Type B pancreatic cell (in vitro differentiated cells): ENCODE data around the gene TCF25. TPM values are rescaled to one million over a fixed set of nuclear protein-coding genes. Genes with fewer than 3 reads are reported as not detected.
A peak's percentile ranks its signal among the peaks of the same experiment; 100 is the strongest.

Experiments
- DNase-seq: peaks from one replicate; pipeline ENCODE4 v3.0.0; 2021; ENCODE audit warnings: mixed read lengths; ENCODE audit not compliant: unreplicated experiment; ENCODE audit errors: extremely low spot score
- H3K27ac Mint-ChIP-seq: 2 replicates; pipeline ENCODE4 v1.8.0; 2021; ENCODE audit warnings: mild to moderate bottlenecking, mixed read lengths
- H3K27me3 Mint-ChIP-seq: 2 replicates; pipeline ENCODE4 v1.8.0; 2021; ENCODE audit warnings: mixed read lengths
- H3K36me3 Mint-ChIP-seq: 2 replicates; pipeline ENCODE4 v1.8.0; 2021; ENCODE audit warnings: mixed read lengths
- H3K4me1 Mint-ChIP-seq: one replicate; pipeline ENCODE4 v1.8.0; 2021; ENCODE audit warnings: mixed read lengths; ENCODE audit not compliant: unreplicated experiment
- H3K4me3 Mint-ChIP-seq: 2 replicates; pipeline ENCODE4 v1.8.0; 2021; ENCODE audit warnings: mild to moderate bottlenecking, mixed read lengths
- H3K9me3 Mint-ChIP-seq: 2 replicates; pipeline ENCODE4 v1.8.0; 2021; ENCODE audit warnings: mixed read lengths
- total RNA-seq: library from RNA; stranded (reverse); gene quantifications from 2 replicates; pipeline ENCODE4 v1.2.1, GENCODE V29; 2021; ENCODE audit warnings: low replicate concordance
- TF ChIP-seq, protein P1 (sequence below): fragments of 200-600 bp; sonication (generic); conservative IDR thresholded peaks from 2 replicates; pipeline ENCODE4 v1.5.0; 2021; ENCODE audit warnings: antibody characterized with exemption, mild to moderate bottlenecking

Gene TCF25
- total RNA-seq, 1 donor from 2014 or later: 184 TPM

DNA sequence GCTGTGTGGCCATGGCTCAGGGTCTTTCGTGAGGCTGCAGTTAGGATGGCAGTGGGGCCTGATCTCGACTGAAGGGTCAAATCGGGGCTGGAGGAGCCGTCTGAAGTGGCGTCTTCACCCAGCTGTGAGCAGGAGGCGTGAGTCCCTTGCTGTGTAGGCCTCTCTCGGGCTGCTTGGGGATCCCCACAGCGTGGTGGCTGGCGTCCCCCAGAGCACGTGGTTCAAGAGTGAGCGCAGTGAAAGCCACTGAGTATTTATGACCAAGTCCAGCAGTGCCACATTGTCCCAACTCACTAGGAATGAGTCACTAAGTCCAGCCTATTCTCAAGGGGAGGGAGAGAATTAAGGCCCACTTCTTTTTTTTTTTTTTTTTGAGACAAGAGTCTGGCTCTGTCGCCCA, 11.7 kb upstream of the TCF25 start:
- no peak for DNase-seq
- Mint-ChIP-seq H3K9me3 (no peaks in the 10 kb centered on the region), H3K4me1 (peaks cover 14% of the 10 kb centered on the region), H3K36me3 (peaks cover 8% of the 10 kb centered on the region), H3K4me3 (no peak overlapping the region), H3K27me3 (no peaks in the 10 kb centered on the region), H3K27ac (no peak overlapping the region)
- TF ChIP-seq, protein P1, sequence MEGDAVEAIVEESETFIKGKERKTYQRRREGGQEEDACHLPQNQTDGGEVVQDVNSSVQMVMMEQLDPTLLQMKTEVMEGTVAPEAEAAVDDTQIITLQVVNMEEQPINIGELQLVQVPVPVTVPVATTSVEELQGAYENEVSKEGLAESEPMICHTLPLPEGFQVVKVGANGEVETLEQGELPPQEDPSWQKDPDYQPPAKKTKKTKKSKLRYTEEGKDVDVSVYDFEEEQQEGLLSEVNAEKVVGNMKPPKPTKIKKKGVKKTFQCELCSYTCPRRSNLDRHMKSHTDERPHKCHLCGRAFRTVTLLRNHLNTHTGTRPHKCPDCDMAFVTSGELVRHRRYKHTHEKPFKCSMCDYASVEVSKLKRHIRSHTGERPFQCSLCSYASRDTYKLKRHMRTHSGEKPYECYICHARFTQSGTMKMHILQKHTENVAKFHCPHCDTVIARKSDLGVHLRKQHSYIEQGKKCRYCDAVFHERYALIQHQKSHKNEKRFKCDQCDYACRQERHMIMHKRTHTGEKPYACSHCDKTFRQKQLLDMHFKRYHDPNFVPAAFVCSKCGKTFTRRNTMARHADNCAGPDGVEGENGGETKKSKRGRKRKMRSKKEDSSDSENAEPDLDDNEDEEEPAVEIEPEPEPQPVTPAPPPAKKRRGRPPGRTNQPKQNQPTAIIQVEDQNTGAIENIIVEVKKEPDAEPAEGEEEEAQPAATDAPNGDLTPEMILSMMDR: no peak

DNA sequence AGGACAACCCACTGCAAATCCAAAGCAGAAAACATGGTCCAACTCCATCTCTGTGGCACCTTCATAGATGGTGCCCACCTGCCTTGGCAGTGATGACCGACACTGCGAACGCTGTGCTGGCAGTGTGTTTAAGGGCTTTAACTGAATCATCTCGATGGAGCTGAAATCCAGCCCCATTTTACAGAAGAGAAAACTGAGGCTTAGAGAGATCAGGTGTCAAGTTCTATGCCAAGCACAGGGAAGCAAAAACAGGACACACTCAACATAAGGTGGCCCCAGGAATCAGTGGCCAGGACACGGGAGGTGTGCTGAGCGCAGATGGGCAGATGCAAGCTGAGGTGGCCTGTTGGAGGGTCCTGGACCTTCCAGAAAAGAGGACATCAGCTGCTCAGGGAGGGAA, 10.7 kb upstream of the TCF25 start:
- Mint-ChIP-seq H3K27me3 (no peaks in the 10 kb centered on the region), H3K9me3 (no peaks in the 10 kb centered on the region), H3K27ac (no peak overlapping the region), H3K36me3 (peaks cover 8% of the 10 kb centered on the region), H3K4me3 (no peak overlapping the region), H3K4me1 (peaks cover 14% of the 10 kb centered on the region)
- TF ChIP-seq, protein P1: no peak
- DNase-seq: no peak

DNA sequence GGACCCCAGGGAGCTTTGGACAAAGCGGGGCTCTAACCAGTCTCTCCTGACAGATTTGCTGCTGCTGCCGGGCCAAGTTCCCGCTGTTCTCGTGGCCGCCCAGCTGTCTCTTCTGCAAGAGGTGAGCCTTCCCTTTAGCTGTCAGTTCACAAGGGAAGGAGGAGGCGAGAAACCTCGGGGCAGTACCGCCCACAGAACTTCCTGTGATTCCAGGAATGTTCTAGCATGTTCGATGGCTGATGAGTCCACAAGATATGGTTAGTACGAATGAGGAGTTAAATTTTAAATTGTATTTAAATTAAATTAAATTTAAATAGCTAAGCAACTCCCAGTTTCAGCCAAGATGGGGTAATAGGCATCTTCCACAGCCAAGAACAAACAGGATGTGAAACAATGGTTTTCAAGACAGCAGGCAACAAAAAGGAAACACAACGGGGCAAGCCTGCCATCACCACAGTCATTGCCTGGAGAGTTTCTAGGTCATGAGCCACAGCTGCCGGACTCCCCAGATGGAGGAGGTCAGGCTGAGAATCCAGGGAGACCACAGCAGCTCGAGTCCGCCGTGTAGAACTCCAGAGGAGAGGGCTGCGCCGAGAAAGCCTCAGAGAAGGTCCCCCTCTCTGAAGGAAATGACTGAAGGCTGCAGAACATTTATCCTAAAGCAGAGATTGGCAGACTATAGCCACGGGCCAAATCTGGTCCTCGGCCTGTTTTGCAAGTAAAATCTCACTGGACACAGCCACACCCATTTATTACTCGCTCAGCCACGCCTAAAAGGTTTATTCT, 9.5 kb upstream of the TCF25 start:
- Mint-ChIP-seq H3K27me3 (no peaks in the 10 kb centered on the region), H3K27ac (peak overlapping the region; percentile 94), H3K9me3 (no peaks in the 10 kb centered on the region), H3K36me3 (peaks cover 8% of the 10 kb centered on the region), H3K4me1 (peaks cover 14% of the 10 kb centered on the region), H3K4me3 (no peak overlapping the region)
- DNase-seq: no peak
- TF ChIP-seq, protein P1: no peak

DNA sequence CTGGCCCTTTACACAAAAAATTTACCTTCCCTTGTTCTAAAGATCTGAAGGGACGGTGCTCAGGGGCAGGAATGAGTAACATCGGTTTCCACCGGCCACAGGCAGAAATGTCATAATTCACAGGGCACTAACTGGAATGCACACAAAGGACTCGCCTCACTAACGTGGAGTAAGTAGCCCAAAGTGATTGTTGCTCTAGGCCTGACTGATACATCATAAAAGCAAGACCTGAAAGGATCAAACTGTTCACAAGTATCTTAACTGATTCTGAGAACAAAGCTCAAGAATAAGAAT, 8.9 kb upstream of the TCF25 start:
- Mint-ChIP-seq H3K36me3 (peaks cover 8% of the 10 kb centered on the region), H3K4me3 (no peak overlapping the region), H3K9me3 (no peaks in the 10 kb centered on the region), H3K4me1 (peaks cover 14% of the 10 kb centered on the region), H3K27me3 (no peaks in the 10 kb centered on the region), H3K27ac (peak overlapping the region; percentile 94)
- DNase-seq: no peak
- TF ChIP-seq, protein P1: no peak

DNA sequence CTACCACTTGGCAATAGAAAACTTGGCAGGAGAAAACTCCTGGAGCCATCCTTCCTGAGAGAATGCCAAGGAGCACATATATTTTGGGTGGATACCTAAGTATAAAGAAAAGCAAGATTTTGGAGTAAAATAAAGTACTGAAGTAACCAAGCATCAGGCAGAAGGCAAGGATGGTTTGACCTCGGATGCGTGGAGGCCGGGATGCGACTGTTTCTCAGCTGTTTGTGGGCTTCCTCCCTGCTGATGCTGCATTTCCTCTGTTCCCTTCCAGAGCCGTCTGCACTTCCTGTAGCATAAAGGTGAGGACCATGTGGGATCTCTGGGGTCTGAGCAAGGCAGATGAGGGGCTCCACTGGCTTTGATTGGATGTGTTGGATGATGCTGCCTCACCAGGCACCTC, 5.5 kb upstream of the TCF25 start:
- Mint-ChIP-seq H3K27me3 (no peaks in the 10 kb centered on the region), H3K9me3 (no peaks in the 10 kb centered on the region), H3K36me3 (peaks cover 8% of the 10 kb centered on the region), H3K4me1 (peaks cover 11% of the 10 kb centered on the region), H3K4me3 (no peak overlapping the region), H3K27ac (no peak overlapping the region)
- TF ChIP-seq, protein P1: no peak
- no peak for DNase-seq

DNA sequence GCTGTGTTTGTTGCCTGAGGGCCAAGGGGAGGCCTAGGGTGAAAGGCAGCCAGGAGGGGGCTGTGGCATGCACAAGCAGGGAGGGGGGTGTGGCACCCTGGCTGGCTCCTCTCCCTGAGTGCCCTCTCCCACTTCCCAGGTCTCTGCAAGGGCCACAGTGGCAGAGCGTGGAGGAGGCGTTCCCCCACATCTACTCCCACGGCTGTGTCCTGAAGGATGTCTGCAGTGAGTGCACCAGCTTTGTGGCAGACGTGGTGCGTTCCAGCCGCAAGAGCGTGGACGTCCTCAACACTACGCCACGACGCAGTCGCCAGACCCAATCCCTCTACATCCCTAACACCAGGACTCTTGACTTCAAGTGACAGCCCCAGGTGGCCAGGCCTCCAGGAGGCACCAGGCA, 3.5 kb upstream of the TCF25 start:
- Mint-ChIP-seq H3K4me1 (peaks cover 5% of the 10 kb centered on the region), H3K36me3 (peaks cover 4% of the 10 kb centered on the region), H3K27me3 (no peaks in the 10 kb centered on the region), H3K9me3 (no peaks in the 10 kb centered on the region), H3K4me3 (no peak overlapping the region), H3K27ac (no peak overlapping the region)
- TF ChIP-seq, protein P1: no peak
- no peak for DNase-seq
